Memory B cell (primary cell): Measurements from ENCODE around the gene GPC6.

Experiments
- ATAC-seq: fragments of 150-1000 bp; cut with Tn5 transposase; 2 replicates; pipeline ENCODE4 v1.10.0; 2021; ENCODE audit warnings: low read depth, mild to moderate bottlenecking, moderate library complexity
- DNase-seq, 2 donors: peaks; one replicate each; pipeline ENCODE4 v3.0.0; 2022; ENCODE audit warnings: low spot score in 2 of 2
- H3K27ac Mint-ChIP-seq: one replicate; pipeline ENCODE4 v1.8.0; 2022; ENCODE audit warnings: mild to moderate bottlenecking, moderate library complexity, mixed read lengths
- H3K27me3 Mint-ChIP-seq: one replicate; pipeline ENCODE4 v1.8.0; 2022; ENCODE audit warnings: mixed read lengths
- H3K36me3 Mint-ChIP-seq: one replicate; pipeline ENCODE4 v1.8.0; 2022; ENCODE audit warnings: mild to moderate bottlenecking, mixed read lengths
- H3K4me1 Mint-ChIP-seq: one replicate; pipeline ENCODE4 v1.8.0; 2022; ENCODE audit warnings: mixed read lengths
- H3K4me3 Mint-ChIP-seq: one replicate; pipeline ENCODE4 v1.8.0; 2022; ENCODE audit warnings: mild to moderate bottlenecking, moderate library complexity, mixed read lengths
- H3K9me3 Mint-ChIP-seq: one replicate; pipeline ENCODE4 v1.8.0; 2022; ENCODE audit warnings: mixed read lengths

Gene GPC6

DNA sequence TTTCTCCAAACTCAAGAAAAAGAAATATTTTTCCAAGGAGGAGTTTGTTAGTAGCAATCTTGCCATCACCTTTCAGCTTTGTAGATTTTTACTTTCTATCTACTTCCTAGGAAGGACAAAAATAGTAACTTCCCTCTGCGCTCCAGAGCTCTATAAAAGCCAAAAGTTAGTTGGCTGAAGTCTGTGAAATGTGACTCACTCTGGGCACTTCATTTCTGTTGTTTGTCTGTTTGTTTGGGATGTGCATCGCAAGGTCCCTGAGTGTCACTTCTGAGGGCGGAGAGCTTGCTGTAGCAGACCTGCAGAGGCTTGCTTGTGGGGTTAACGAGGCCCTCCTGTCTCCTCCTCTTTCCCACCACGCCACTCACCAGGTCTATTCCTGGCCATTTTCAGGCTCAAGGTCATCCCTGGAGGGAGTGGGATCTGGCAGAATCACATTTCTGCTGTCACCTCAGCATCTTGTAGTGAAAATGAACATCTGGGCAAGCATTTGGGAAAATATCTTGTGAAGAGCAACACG is 307.6 kb downstream of the GPC6 start:
- no peak for ATAC-seq
- no peak overlapping the region for H3K27ac Mint-ChIP-seq
- H3K4me3 Mint-ChIP-seq: no peak overlapping the region
- H3K9me3 Mint-ChIP-seq: peaks cover 2% of the 10 kb centered on the region
- H3K36me3 Mint-ChIP-seq: no peaks in the 10 kb centered on the region
- no peaks in the 10 kb centered on the region for H3K27me3 Mint-ChIP-seq
- H3K4me1 Mint-ChIP-seq: no peaks in the 10 kb centered on the region
- no peak for DNase-seq

DNA sequence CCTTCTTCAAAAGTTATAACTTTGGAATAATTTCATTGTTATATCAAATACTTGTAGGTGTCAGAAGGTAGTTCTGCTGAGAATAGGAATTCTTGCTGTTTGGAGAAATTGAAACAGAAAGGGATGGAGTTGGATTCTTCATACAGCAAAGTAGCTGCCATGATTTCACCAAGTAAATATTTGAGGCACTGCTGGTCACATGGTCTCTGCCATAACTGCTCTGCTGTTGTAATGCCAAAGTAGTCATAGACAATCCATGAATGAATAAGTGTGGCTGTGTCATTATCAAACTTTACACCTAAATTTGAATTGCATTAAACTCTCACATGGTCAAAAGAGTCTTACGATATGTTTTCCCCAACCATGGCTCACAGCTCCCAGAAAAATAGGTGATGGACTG is 308.6 kb downstream of the GPC6 start:
- Mint-ChIP-seq H3K27me3 (no peaks in the 10 kb centered on the region), H3K9me3 (peaks cover 2% of the 10 kb centered on the region), H3K36me3 (no peaks in the 10 kb centered on the region), H3K27ac (no peak overlapping the region), H3K4me1 (no peaks in the 10 kb centered on the region), H3K4me3 (no peak overlapping the region)
- ATAC-seq (no peak), DNase-seq (no peak)

DNA sequence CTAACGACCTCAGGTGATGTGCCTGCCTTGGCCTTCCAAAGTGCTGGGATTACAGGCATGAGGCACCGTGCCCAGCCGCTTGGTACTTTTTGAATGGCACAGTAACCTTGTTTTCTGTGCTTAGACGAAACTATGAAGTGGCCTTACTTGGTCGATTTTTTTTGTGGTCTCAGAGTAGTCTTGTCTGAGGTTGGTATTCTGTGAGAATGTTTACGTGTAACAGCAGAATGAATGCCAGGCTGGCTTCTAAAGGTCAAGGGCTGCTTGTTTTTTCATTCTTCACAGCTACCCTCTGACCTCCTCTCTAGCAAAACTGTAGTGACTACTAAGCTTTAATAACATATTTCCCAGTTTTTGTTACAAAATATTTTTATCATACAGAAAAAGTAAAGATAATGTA is 313.3 kb downstream of the GPC6 start:
- no peak for DNase-seq
- peaks cover 5% of the 10 kb centered on the region for H3K9me3 Mint-ChIP-seq
- H3K27ac Mint-ChIP-seq: no peak overlapping the region
- ATAC-seq: no peak
- H3K36me3 Mint-ChIP-seq: no peaks in the 10 kb centered on the region
- no peaks in the 10 kb centered on the region for H3K27me3 Mint-ChIP-seq
- no peaks in the 10 kb centered on the region for H3K4me1 Mint-ChIP-seq
- H3K4me3 Mint-ChIP-seq: no peak overlapping the region

DNA sequence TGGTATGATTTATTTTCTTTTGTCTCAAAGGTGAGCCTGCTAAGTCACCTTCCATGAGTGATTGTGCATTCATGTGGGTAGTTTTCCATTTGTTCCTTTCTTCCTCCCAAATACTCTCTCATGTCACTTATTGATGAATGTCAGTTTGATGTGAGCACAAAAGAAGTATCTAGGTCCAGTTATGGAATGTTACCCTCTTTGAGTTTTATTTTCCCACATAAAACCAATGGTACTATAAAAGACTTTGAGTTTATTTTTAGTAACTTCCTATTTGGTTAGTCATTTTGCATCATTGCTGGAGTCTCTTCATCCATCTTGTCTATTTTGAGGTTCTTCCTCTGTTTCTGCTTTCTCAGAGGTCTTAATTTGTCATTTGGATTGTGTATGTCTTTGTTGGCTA is 321.3 kb downstream of the GPC6 start:
- H3K4me3 Mint-ChIP-seq: no peak overlapping the region
- H3K27me3 Mint-ChIP-seq: no peaks in the 10 kb centered on the region
- no peaks in the 10 kb centered on the region for H3K36me3 Mint-ChIP-seq
- no peak overlapping the region for H3K27ac Mint-ChIP-seq
- DNase-seq: no peak
- ATAC-seq: no peak
- H3K4me1 Mint-ChIP-seq: no peaks in the 10 kb centered on the region
- H3K9me3 Mint-ChIP-seq: peaks cover 9% of the 10 kb centered on the region

DNA sequence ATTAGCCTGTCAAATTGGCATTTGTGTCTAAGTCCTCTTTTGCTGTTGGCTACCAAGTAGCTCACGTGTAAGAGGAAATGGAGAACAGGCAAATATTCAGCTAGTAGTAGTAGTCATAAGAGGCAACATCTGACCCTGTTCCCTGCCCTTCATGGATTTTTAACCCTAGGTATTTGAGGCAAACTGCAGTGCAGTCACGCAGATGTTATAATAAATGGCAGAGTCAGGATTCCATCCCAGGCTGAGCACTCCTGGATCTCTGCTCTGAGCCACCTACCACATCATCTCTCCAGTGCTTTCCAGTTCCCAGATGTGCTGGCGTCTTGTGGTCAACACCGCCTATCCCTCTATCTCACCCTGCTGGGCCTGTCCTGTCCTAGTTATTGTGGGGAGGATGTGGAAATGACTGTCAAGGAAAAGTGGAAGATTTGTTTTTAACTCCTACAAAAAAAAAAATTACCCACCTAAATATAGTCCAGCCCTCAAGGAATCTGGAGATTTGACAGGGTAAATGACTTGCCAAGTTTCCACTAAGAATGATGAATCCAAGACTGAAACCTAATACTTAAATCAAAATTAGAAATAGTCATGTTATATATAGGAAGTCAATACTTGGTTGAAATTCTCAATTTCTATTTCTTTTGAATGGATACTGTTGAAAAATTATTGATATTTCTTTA is 322.9 kb downstream of the GPC6 start:
- DNase-seq (no peak), ATAC-seq (no peak)
- peaks cover 9% of the 10 kb centered on the region for H3K9me3 Mint-ChIP-seq
- no peaks in the 10 kb centered on the region for H3K27me3 Mint-ChIP-seq
- no peak overlapping the region for H3K27ac Mint-ChIP-seq
- H3K36me3 Mint-ChIP-seq: no peaks in the 10 kb centered on the region
- H3K4me3 Mint-ChIP-seq: no peak overlapping the region
- H3K4me1 Mint-ChIP-seq: no peaks in the 10 kb centered on the region

DNA sequence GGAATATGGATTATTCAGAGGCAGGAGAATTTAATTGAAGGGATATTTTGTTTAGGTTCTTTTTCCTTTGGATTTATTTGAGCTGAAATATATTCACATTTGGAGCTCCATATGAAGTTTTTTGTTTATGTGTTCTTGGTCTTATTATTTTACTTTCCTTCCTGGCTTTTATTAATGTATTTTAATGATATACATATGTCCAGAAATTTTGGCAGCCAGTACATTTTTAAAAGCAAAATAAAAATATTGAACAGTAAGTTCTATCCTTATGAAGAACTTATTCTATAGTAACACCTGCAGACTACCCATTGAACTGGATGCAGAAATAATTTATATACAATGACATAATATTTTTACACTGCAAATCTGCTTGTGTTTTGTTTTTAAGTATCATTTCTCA is 323.6 kb downstream of the GPC6 start:
- Mint-ChIP-seq H3K4me1 (no peaks in the 10 kb centered on the region), H3K27me3 (no peaks in the 10 kb centered on the region), H3K36me3 (no peaks in the 10 kb centered on the region), H3K27ac (no peak overlapping the region), H3K4me3 (no peak overlapping the region), H3K9me3 (peaks cover 6% of the 10 kb centered on the region)
- ATAC-seq (no peak), DNase-seq (no peak)

DNA sequence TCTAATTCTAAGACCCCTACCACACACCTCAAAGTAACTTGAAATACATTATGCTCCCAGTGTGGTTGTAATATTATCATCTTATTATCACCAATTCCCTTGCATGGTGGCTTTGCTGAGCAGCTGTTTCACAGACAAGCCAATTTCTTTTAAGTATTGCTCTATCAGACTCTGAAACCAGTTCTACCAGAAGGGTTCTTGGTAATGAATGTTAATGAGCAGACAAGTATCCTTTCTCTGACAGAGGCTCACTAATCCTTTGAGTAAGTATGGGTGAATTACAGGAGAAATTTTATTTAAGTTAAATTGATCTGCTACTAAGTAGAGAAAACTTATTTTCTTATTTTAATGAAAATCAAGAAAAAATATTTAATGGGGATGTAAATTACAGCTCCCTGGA is 326.0 kb downstream of the GPC6 start:
- Mint-ChIP-seq H3K9me3 (peaks cover 6% of the 10 kb centered on the region), H3K27ac (no peak overlapping the region), H3K4me1 (no peaks in the 10 kb centered on the region), H3K4me3 (no peak overlapping the region), H3K27me3 (no peaks in the 10 kb centered on the region), H3K36me3 (no peaks in the 10 kb centered on the region)
- DNase-seq: no peak
- ATAC-seq: no peak

DNA sequence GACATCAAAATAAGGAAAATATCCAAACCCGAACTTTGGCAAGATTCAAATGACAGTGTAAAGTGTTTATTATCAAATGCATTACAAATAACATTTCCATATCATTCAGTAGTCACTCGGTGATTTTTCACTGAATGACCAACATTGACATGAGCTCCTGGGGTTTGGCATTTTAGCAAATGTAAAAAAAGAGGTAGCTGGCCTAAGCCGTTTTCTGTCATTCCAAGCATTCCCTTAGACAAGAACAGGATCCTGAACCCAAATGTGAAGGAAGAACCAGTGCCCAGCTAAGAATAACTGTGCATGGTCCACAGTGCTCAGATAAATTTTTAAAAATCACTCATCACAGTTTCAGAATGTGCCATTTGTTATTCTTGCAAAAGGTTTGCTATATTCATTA is 327.9 kb downstream of the GPC6 start:
- ATAC-seq: no peak

DNA sequence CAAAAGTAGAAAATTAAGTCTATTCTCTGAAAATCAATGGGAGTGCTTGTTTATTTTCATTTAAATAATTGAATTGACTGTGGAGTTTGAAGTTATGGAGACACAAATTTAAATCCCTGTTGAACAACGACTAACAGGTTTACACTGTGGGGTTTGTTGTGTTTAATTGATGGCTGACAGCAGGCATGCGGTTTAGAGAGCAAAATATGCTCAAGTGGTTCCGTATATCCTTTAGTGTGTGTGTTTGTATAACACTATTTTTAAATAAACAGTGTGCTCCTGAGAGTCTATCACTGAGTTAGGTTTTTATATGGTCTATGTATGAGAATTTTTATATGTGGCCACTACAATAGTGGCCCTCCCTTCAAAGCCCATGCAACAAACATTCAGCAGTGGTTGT is 332.0 kb downstream of the GPC6 start:
- Mint-ChIP-seq H3K27ac (no peak overlapping the region), H3K36me3 (no peaks in the 10 kb centered on the region), H3K27me3 (no peaks in the 10 kb centered on the region), H3K9me3 (no peaks in the 10 kb centered on the region), H3K4me1 (no peaks in the 10 kb centered on the region), H3K4me3 (no peak overlapping the region)
- DNase-seq (no peak), ATAC-seq (no peak)

More for the DNA sequence above, 327.9 kb downstream of the GPC6 start:
- Mint-ChIP-seq H3K9me3 (peaks cover 4% of the 10 kb centered on the region), H3K4me1 (no peaks in the 10 kb centered on the region), H3K4me3 (no peak overlapping the region), H3K27me3 (no peaks in the 10 kb centered on the region), H3K27ac (no peak overlapping the region), H3K36me3 (no peaks in the 10 kb centered on the region)
- DNase-seq: no peak

DNA sequence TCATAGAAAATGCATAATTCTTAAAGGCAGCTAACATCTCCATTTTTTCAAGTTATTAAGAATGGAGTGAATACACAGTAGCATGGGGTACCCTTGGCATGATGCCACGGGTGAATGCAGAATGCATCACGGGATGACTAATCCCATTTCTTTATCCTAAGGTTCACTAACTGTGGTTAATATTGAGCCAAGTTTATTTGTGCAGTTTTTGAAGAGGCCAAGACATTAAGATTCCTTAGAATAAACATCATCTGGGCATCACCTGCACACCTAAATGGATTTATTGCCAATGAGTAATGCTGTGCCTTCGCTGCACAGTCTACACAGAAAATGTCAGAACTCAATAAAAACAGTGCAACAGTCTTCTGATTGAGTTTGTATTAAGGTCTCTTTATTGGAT is 333.1 kb downstream of the GPC6 start:
- Mint-ChIP-seq H3K27ac (no peak overlapping the region), H3K4me3 (no peak overlapping the region), H3K27me3 (no peaks in the 10 kb centered on the region), H3K4me1 (no peaks in the 10 kb centered on the region), H3K36me3 (no peaks in the 10 kb centered on the region), H3K9me3 (no peaks in the 10 kb centered on the region)
- no peak for ATAC-seq
- no peak for DNase-seq

DNA sequence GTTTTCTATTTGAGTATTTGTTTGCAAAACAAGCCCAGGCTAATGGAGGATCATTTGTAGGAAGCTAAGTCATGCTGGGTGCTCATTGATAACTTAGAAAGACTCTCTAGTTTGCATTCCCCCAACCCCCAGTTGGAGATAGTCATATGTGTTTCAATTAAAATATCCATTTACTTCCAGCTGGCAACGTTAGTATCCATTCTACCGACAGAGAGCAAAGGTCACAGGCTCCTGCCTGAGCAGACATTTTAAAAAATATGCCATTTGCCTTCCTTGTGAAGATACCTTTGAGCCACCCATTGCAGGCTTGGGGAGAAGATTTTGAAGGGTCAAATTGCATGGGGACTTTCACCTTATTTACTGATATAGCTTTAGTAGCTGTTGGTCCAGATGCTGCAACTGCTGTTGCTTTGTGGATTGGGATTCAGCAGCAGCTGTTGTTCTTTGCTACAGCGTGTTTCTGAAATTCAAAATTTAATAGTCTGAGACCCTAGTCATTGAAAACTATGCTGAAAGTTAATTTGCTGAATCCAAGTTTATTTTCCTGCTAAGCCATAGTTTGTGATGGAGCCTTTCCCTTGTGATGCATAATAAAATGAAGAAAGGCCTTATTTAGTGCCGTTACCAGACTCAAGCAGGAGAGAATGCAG is 335.1 kb downstream of the GPC6 start:
- Mint-ChIP-seq H3K9me3 (no peaks in the 10 kb centered on the region), H3K27ac (no peak overlapping the region), H3K27me3 (no peaks in the 10 kb centered on the region), H3K4me3 (no peak overlapping the region), H3K36me3 (no peaks in the 10 kb centered on the region), H3K4me1 (no peaks in the 10 kb centered on the region)
- no peak for DNase-seq
- ATAC-seq: no peak

DNA sequence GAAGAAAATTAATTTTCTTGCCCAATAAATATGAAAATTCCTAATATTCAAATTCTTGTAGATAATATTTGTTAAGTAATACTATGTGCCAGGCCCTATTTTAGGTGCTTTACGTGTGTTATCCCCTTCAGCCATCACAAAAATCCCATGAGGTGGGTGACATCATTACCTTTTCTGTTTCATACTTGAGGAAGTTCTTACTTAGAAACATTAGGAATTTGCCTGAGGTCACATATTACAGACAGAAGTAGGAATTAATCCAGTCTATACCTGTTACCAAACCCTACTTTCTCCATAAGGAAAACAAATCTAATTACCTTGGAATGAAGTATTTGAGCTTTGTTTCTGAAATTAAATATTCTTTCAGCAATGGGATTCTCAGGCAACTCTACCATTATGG is 336.1 kb downstream of the GPC6 start:
- Mint-ChIP-seq H3K27me3 (no peaks in the 10 kb centered on the region), H3K27ac (no peak overlapping the region), H3K4me3 (no peak overlapping the region), H3K4me1 (no peaks in the 10 kb centered on the region), H3K36me3 (no peaks in the 10 kb centered on the region), H3K9me3 (no peaks in the 10 kb centered on the region)
- no peak for ATAC-seq
- no peak for DNase-seq

DNA sequence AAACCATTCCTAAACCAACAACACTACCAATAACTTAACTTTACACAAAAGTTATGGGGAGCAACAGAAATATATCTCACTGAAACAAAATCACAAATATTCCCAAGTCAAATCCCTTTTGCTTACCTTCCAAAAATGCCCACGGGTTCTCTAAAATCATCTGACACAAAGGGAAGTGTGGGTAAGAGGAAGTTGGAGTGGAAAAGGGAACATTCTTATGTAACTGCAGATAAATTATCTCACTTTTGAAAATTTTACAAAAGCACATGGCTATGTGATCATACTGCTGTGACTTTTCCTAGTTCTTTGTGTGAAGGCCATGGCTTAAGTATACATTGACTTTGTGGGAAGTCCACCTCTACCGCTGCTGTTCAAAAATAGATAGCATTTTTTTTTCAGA is 350.5 kb downstream of the GPC6 start:
- H3K4me1 Mint-ChIP-seq: no peaks in the 10 kb centered on the region
- no peaks in the 10 kb centered on the region for H3K27me3 Mint-ChIP-seq
- no peak overlapping the region for H3K4me3 Mint-ChIP-seq
- peaks cover 9% of the 10 kb centered on the region for H3K9me3 Mint-ChIP-seq
- ATAC-seq (no peak), DNase-seq (no peak)
- no peak overlapping the region for H3K27ac Mint-ChIP-seq
- H3K36me3 Mint-ChIP-seq: no peaks in the 10 kb centered on the region

DNA sequence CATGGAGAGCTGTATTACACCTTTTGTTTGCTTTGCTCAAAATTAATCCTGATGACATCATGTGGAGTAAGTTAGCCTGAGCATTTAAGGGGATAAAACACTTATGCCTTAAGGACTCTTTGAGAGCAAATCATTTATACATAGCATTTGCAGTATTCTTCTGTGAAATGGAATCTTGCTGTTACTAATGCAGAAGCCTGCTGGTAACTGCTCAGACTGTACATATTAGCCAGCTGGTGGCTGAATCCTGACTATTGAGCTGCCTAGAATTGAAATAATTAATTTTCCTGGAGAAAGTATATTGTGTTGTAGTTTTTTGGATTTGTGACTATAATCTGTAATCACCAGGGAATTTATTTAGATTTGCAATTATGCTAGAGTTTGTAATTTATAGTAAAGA is 363.2 kb downstream of the GPC6 start:
- no peaks in the 10 kb centered on the region for H3K4me1 Mint-ChIP-seq
- no peak overlapping the region for H3K27ac Mint-ChIP-seq
- H3K27me3 Mint-ChIP-seq: no peaks in the 10 kb centered on the region
- H3K4me3 Mint-ChIP-seq: no peak overlapping the region
- DNase-seq: no peak
- H3K9me3 Mint-ChIP-seq: no peaks in the 10 kb centered on the region
- H3K36me3 Mint-ChIP-seq: no peaks in the 10 kb centered on the region
- ATAC-seq: no peak

DNA sequence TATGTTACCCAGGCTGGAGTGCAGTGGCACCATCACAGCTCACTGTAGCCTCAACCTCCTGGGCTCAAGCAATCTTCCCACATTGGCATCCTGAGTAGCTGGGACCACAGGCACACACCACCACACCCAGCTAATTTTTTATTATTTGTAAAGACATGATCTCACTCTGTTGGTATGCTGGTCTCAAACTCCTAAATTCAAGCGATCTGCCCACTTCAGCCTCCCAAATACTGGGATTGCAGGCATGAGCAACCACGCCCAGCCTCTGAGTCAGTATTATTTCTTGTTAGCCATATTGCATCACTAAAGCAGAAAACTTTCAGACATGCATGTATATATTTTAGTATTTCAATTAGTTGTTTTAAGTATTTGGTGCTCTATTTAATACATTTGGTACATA is 376.4 kb downstream of the GPC6 start:
- no peak for ATAC-seq
- Mint-ChIP-seq H3K9me3 (no peaks in the 10 kb centered on the region), H3K27ac (no peak overlapping the region), H3K27me3 (no peaks in the 10 kb centered on the region), H3K4me3 (no peak overlapping the region), H3K36me3 (no peaks in the 10 kb centered on the region), H3K4me1 (no peaks in the 10 kb centered on the region)
- no peak for DNase-seq
